LoVo (cell line): ENCODE results near the gene CHMP4B.

Experiments used
- DNase-seq: peaks from one replicate; pipeline ENCODE4 v3.0.0-alpha.2; 2016; ENCODE audit warnings: low spot score

CHMP4B gene

GRCh38 chr20:33840160-33840559 is 29.0 kb downstream of the CHMP4B start:
- no peak for DNase-seq

- DNase-seq: no peak
Observed at GRCh38 chr20:33840759-33841435, 29.7 kb downstream of the CHMP4B start.

GRCh38 chr20:33841436-33841799 is 30.3 kb downstream of the CHMP4B start:
- no peak for DNase-seq

GRCh38 chr20:33842346-33842745 is 31.2 kb downstream of the CHMP4B start:
- no peak for DNase-seq

- no peak for DNase-seq
Observed at GRCh38 chr20:33843050-33843449, 31.9 kb downstream of the CHMP4B start.

- DNase-seq: no peak
Observed at GRCh38 chr20:33843854-33844253, 32.7 kb downstream of the CHMP4B start.

GRCh38 chr20:33846291-33846935 is 35.3 kb downstream of the CHMP4B start:
- DNase-seq: no peak

- no peak for DNase-seq
Observed at GRCh38 chr20:33847006-33847405, 35.9 kb downstream of the CHMP4B start.

GRCh38 chr20:33848391-33848790 is 37.2 kb downstream of the CHMP4B start:
- no peak for DNase-seq

- no peak for DNase-seq
Observed at GRCh38 chr20:33850159-33850558, 39.0 kb downstream of the CHMP4B start.

GRCh38 chr20:33851842-33852466 is 40.8 kb downstream of the CHMP4B start:
- no peak for DNase-seq

GRCh38 chr20:33852626-33853506 is 41.7 kb downstream of the CHMP4B start:
- no peak for DNase-seq

- no peak for DNase-seq
Observed at GRCh38 chr20:33853507-33853813, 42.3 kb downstream of the CHMP4B start.

- DNase-seq: no peak
Observed at GRCh38 chr20:33857722-33858563, 46.8 kb downstream of the CHMP4B start.

GRCh38 chr20:33858666-33859065 is 47.5 kb downstream of the CHMP4B start:
- no peak for DNase-seq

GRCh38 chr20:33859157-33859695 is 48.1 kb downstream of the CHMP4B start:
- no peak for DNase-seq

GRCh38 chr20:33859751-33860150 is 48.6 kb downstream of the CHMP4B start:
- no peak for DNase-seq

GRCh38 chr20:33861458-33861857 is 50.3 kb downstream of the CHMP4B start:
- no peak for DNase-seq

- DNase-seq: no peak
Observed at GRCh38 chr20:33862709-33863403, 51.7 kb downstream of the CHMP4B start.

GRCh38 chr20:33863440-33864323 is 52.5 kb downstream of the CHMP4B start:
- DNase-seq: no peak
